GM21786 (cell line): ENCODE data around the gene NFIB.

Experiments used
- ATAC-seq: cut with Tn5 transposase; IDR thresholded peaks from one replicate; pipeline ENCODE4 v1.9.1; 2021; ENCODE audit not compliant: unreplicated experiment

NFIB gene

DNA sequence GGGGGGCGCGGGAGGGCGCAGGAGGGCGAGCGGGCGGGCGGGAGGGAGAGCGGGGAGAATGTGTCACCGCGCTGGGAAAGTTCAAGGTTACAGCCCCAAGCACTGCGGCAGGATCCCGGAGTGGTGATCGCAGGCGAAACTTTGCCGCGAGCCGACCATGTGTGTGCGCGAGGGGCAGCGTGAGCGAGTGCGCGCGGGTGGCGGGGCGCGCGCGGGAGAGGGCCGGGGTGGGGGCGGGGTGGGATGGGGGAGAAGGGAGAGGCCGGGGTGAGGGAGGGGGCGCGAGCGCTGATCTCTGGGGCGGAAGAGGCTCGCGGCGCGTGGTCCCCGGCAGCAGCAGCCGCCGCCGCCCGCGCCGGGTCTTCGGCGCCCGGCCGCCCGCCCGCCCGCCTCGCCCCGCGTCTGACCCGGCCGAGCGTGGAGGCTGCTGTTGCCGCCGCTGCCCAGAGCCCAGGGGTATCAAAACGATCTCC, at the start of gene NFIB:
Gene NFIB (minus strand): TSS at position 191 of the 473 bp plus-strand sequence. CDS start 630 bp downstream, outside the sequence.
- no peak for ATAC-seq

DNA sequence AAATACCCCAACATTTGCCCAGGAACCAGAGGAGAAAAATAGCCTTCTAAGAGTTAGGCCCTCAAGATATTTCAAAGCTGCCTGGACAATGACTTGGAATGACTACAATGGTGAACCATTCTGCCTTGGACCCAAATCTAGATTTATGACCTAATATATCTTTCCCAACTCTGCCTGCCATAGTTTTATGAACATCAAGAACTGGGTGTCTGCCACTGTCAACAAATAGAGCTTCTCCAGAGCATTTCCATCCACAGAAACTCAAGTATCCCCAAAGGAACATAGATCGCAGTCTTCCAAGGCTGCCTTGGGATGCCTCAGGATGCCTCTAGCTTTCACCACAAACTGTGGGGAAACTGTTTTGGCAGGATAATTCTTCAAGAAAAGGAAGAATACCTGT, 48.2 kb upstream of the NFIB start:
- ATAC-seq: no peak

DNA sequence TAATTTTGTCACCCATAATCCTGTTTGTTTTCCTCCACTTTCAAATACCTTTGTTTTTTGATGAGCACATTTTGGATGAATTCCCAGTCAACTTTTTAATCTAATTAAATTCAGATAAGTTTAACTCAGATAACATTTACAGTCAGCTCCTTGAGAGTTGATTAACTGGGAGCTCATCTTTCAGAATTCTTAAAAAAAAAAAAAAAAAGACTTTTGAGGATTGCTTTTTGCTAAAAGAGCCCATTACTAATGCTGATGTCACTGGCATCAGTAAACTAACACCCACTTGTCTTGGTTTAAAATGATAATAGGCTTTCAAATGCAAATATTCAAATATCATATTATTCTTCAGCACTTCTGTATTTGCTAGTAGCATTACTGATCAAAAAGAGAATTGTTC, 47.1 kb upstream of the NFIB start:
- no peak for ATAC-seq

DNA sequence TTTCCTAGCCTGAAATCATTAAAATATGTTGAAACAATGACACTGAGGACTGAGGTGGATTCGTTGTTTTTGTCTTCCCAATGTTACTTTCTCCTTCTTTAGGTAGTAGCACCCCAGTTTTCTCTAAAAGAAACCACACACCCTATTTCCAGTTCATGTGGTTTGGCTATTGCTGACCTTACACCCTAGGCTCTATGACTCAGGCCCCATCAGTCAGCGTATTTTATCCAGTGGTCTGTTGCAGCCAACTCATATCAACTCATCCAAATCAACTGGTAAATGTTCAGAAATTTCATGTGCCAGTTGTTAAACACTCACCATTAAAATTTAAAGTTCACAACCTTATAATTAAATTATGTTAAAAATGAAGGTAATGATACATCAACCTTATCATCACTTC, 44.6 kb upstream of the NFIB start:
- ATAC-seq: no peak

DNA sequence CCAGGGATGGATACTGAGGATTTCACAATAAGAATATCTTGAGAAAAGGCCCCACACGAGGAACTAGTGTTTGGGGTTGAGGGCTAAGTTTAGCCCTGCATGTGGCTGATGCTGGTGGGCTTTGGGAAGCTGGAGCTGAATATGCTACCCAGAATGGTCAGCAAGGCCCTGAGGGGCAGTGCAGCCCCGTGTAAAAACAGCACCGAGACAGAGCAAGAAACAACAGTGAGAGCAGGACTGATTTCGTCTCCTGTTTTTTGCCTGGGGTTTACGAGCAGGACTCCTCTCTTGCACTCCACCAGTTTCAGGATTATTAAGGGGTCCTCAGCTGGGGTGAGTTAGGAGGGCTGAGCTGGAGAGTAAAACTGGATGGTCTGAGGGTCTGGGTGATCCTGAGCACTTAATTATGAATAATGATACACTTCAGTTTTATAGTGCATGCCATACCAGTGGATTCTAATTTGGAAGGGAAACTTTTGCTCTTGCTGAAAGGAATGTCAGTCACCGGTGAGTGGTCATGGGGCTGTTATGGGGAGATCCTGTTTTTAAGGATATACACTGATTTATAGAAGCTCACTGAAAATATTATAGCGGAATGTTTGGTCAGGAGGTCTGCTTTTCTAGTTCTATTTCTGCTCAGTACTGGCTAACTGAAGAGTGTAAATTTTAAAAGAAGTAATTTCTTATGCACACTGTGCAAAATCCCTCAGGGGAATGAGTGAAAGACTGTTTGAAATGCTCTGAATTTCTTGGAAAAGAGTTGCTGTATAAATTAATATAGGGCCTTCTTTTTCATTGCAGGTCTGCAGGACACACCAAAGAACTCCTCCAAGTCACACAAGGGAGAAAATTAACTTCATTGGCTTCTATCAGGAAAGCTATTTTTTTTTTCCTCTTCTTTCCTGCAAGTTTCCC, 42.7 kb upstream of the NFIB start:
- ATAC-seq: no peak

DNA sequence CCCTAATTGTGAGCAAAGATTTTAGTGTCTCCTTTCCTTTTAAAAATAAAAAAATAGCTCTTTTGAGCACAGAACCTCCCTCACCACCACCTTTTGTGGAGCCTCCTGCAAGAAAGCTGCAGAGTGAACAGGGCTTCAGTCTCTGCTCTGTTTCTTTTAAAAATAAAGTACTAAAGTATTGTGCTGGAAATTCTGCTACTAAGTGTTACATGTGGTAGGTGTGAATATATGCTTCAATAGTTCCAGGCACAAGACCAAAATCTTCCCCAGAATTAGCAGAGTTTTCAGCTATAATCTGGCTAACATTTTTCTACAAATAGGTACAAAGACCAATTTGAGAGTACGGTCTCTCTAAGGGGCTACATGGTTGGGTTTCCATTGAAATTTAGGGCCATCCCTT, 40.3 kb upstream of the NFIB start:
- ATAC-seq: no peak

DNA sequence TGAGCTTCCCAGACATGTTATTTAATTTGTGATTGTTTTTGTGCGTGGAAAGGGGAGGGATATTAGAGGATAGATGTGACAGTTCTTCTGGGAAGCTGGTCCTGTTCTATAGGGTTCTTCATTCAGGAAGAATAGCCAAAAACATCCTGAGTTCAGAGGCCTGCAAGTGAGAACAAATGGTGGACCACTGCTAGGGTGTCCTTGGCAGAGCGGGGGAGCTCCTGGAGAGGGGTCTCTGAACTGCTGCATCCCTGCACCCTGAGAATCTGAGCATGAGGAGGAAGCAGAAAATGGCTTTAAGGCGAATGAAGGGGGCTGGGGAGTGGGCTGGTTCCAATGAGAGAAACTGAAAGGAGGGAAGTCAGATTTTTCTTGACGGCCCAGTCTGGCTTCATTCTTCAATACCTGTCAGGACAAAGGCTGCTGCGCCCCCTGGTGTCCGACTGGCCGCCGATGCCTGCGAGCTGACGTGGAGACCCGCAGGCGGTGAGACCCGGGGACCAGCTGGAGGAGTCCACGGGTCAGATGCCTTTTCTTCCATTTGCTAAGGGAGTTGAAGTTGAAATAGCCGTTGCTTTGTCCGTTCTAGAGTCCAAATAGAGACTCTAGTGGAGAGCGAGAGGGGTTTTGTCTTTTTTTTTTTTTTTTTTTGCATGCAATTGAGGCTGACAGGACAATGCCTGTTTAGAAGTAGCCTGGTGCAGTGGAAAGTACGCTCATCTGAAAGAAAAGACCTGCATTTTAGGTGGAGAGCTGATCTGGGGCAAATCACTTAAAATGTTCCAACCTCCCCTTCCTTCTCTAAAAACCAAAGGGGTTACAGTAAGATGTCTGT, 39.5 kb upstream of the NFIB start:
- peak; percentile 83 for ATAC-seq

DNA sequence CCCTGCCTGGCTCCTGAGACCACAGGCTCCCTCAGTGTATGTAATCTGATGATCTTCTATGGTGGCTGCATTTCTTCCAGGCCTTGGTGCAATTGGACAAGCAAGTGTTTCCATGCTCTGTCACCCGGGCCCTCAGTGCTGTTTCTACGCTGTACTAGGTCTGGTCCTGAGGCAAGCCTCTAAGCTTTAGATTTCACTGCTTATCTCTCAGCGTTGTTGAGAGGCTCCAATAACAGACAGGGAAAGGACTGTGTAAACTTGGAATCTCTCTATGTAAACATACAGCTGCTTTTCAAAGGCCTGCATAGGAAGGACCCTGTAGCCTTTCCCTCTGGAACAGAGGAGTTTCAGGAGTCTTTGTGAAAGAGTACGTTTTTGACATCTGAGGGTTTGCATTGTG, 38.6 kb upstream of the NFIB start:
- ATAC-seq: no peak

DNA sequence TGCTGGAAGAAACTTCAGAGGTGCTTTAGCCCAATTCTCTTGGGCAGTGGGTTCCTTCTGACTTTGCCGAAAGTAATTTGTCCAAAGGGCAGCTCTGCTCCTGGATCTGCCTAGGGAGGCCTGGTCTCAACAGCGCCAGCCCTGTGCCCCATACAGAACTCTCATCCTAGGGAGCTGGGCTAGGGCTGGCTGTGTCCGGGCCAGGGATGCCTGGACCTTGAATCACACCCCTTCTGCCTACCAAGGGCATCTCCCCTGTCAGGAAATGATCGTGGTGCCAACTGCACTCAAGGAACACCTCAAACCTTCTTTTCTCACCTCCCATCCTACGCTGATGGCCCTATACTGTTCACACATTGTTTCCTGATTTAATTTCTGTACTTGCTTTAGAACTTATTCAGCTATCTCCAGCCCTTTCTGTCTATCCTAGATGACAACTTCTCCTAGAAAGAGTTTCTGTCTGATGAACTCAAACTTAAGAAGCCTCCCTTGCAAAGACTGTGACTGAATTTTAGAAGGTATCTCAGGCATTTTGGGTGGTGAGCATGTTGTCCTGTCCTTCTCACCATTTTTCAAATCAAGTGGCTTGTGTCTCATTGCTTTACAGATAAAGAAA, 37.4 kb upstream of the NFIB start:
- ATAC-seq: no peak

DNA sequence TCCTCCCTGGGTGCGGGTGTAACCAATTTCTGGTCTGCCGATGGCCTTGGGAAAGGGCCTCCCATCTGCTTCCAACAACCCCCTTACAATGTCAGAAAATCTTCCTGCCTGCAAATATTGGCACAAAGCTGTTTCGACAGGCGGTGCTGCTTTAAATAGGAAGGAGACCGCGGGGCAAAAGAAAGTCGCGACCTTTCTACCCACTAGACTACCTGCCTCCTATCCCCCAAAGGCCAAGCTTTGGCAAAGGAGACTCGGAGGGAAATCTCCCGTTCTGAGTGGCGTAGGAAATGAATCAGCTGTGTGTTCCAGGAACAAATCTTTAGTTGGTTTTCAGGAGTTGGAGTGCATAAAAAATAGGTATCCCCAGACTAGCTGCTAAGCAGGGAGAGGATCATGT, 36.8 kb upstream of the NFIB start:
- no peak for ATAC-seq

DNA sequence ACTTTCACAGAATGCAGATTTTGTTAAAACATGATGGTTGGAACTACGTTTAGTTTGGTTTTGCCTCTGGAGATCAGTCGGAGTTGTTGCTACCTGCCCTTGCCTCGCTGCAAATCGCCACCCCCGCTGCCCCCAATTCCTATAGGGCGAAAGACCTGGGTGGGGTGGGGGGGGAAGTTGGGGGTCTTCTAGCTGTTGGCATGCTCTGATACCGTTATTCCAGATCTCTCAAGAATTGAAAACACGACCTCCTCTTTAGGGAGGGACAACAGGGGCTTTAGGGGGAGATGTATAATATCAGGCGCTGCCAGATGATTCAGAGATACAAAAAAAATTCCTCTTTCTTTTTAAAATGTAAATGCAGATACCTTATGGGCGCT, 36.4 kb upstream of the NFIB start:
- ATAC-seq: no peak

DNA sequence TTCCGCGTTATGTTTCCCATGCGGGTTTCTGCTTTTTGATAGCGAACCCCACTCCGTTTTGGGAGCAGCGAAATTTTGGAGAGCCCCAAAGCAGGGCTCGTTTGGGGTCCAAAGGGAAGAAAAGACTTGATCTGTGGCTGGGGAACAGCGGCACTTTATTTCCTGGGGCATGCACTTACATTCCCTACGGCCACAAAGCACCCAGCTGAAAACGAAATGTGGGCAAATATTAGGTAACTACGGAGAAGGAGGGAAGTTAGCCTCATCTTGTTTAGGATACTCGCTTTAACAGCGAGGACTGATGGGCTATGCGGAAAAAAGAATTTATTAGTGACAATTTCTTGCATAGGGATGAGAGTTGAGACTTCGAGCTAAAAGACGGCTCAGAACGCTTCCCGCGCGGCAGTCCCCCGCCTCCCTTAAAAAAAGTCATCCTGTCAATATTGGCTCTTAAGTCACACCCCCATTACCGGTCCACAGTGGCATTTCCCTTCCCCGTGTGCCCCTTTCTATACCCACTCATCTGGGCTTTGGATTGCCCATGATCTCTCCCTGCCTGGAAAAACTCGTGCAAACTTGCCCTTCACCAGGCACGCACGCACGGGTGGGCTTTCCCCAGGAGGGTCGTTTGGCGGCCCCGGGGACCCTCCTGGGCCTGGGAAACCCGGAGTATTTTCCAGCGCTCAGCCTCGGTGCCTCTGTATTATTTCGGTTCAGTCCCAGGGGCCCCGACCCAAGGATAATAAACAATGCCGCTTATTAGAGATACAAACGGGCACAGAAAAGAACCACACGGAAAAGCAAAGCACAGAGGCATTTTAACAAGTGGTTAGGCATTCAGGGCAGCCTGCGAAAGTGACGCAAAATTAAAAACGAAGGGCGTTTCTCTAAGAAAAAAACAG, 35.8 kb upstream of the NFIB start:
- no peak for ATAC-seq

DNA sequence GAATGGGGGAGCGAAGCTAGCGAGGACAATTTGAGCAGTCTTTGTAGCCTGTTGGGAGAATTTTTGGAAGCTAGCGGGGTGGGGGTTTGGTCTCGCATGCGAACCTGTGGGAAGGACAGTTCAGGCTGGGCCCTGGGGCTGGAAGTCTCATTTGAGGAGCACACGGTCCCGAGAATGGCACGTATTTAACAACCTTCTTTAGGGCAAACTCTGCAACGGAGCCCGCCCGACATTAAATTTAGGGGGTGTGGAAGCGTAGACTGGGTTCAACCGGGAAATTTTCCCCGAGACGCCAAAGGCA, 35.2 kb upstream of the NFIB start:
- no peak for ATAC-seq

DNA sequence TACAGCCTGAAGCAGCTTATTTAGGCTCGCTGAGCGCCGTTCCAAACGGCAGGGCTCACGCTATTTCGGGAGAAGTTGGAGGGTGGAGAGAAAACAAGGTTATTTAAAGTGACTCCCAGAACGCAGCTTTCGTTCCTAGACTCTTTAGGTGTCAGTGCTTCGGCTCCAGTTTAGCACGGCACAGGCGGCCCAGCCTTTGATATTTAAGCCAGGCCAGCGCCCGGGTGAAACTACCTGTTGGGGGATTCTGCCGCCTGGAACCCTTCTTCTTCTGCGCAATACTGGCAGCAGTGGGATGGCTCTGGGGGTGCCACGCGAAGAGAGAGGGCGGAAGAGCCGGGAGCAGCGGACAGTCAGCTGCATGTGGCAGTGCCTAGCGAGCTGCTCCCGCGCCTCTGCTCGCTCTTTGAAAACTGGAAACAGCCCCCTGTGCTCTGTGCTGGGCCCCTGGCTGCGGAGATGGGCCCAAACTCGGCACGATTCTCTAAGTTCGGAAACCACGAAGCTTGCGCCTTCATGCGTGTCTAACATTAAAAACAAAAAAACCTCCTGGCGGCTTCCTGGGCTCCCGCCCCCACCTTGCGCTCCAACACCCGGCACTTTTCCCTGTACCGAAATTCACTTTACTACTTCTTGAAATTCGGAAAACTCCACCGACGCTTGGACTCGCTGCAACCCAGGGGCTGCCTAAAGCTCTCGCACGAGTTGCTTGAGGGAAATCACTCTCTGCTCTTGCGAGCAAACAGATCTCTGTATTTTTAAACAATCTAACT, 34.6 kb upstream of the NFIB start:
- no peak for ATAC-seq

DNA sequence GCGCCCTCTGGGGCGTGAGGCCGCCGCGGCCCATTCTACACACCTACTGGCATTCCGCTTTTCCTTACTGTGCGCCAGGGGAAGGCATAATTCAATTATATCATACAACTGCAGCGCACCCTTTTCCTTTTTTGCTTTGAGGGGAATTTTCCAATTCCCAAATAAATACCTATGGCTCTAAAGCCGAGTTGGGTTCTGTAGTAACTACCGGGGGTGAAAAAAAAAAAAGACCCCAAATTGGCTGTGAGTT, 34.1 kb upstream of the NFIB start:
- ATAC-seq: no peak

DNA sequence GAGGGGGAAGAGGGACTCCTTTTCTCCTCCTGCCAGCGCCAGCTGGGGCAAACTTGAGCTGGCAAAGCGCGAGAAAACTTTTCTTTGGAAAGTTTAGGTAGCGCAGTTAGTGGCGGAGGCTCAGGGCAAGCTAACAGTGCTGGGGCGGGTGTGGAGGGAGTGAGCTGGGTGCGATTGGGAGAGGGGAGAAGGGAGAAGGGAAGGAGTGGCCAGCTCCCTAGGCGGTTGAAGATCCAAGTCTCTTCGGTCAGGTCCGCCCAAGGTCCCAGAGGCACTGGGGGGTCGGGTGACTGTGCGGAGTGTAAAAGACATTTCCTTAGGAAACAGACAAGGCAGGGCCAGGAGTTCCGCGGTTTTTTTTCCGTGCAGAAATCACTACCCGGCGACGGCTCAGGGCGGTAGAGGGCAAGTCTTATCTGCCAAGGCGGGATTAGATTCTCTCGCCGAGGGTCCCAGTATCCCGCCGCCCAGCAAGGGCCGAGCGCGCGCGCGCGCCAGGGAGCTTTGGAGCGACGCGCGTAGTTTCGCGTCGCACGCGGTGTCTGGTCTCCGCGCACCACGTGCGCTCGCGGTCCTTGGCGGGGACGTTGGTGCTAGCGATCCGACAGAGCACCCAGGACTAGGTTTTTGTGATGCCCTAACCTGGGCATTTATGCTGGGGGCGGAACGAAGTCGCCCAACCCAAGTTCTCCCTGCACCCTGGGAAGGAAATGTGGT, 33.6 kb upstream of the NFIB start:
- ATAC-seq: no peak

DNA sequence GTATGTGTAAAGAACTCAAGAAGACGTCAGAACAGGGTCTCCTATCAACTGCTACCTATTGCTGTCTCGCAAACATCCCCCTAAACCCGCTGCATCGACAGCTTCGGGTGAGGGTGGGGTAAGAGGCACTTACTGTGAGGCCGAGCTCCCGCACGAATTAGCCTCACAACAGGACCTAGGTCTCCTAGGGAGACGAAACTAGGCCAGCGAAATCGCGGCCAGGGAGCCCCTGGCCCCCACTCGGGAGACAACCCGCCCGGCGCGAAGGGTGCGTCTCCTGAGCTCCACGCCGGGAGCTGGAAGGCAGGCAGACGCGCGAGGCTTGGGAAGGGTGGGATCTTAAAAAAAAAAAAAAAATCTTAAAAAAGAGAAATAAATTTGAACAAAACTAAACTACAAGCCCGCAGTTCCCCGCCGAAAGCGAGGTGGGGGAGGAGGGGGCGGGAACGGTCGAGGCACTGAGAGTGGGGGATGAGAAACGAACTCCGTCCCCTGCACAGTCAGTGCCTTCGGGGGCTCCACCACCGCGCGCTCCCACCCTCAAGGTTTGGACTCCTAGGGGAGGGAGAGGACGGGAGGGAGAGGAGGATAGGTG, 33.0 kb upstream of the NFIB start:
- ATAC-seq: no peak

DNA sequence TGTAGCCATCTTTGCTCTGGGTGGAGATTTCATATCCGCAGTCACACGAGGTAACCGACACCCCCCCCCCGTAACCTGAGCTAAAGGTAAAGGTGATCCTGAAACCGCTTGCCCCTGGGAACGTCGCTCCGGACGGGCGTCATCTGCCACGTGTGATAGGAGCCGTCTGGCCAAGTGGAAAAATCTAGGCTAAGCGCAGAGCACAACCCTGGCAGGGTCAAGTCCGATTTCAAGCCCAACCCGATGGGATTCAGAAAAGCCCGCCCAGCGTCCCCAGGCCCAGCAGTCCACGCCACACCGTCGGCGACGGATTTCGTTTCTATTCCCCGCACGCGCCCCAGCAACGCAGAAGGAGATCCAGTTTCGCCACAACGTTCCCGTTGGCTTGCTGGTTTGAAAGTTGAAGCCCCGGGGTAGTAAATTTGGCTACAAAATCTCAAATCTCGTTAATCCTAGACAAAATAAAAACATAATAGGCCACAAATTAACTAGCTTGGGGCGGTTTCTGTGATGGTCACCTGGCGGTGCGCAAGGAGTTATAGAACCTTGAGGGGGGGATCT, 32.4 kb upstream of the NFIB start:
- ATAC-seq: no peak
